OCI-LY1 (cell line): ENCODE data around the gene FAM98A.

Experiments used
- H2AFZ ChIP-seq: fragments of 200-600 bp; sonication (generic), shearing (Covaris generic); 2 replicates; pipeline ENCODE4 v1.6.0; 2014; ENCODE audit warnings: antibody characterized with exemption, mild to moderate bottlenecking, low read length
- H3F3A ChIP-seq: fragments of 200-600 bp; sonication (generic), shearing (Covaris generic); 2 replicates; pipeline ENCODE4 v1.6.0; 2014; ENCODE audit warnings: mild to moderate bottlenecking, antibody characterized with exemption, low read length, moderate library complexity; ENCODE audit not compliant: insufficient read depth
- H3K27ac ChIP-seq: fragments of 200-600 bp; sonication (generic); 2 replicates; pipeline ENCODE4 v1.5.1; 2014; ENCODE audit warnings: low read length, mixed run types, mild to moderate bottlenecking, low read depth; ENCODE audit not compliant: poor library complexity, severe bottlenecking
- H3K27me3 ChIP-seq: fragments of 200-600 bp; sonication (generic); 2 replicates; pipeline ENCODE4 v1.6.0; 2014; ENCODE audit warnings: antibody characterized with exemption, mild to moderate bottlenecking, low read length, moderate library complexity; ENCODE audit not compliant: insufficient read depth
- H3K36me3 ChIP-seq: fragments of 200-600 bp; sonication (generic); 2 replicates; pipeline ENCODE4 v1.6.1; 2014; ENCODE audit warnings: mild to moderate bottlenecking, antibody characterized with exemption, low read length, moderate library complexity, mixed read lengths; ENCODE audit not compliant: insufficient read depth
- H3K4me1 ChIP-seq: fragments of 200-600 bp; sonication (generic); 2 replicates; pipeline ENCODE4 v1.5.1; 2014; ENCODE audit warnings: mild to moderate bottlenecking, low read length, moderate library complexity; ENCODE audit not compliant: insufficient read depth, severe bottlenecking
- H3K4me2 ChIP-seq: fragments of 200-600 bp; sonication (generic), shearing (Covaris generic); 2 replicates; pipeline ENCODE4 v1.6.1; 2014; ENCODE audit warnings: low read length
- H3K4me3 ChIP-seq: fragments of 200-600 bp; sonication (generic); 2 replicates; pipeline ENCODE4 v1.5.1; 2014; ENCODE audit warnings: low read length, low read depth, mild to moderate bottlenecking, mixed read lengths; ENCODE audit not compliant: poor library complexity, severe bottlenecking
- H3K79me2 ChIP-seq: fragments of 200-600 bp; shearing (Covaris generic); 2 replicates; pipeline ENCODE4 v1.6.1; 2016; ENCODE audit warnings: mixed run types, low read length, mixed read lengths; ENCODE audit not compliant: insufficient read depth
- H3K9ac ChIP-seq: fragments of 200-600 bp; sonication (generic), shearing (Covaris generic); 2 replicates; pipeline ENCODE4 v1.6.1; 2014; ENCODE audit warnings: mild to moderate bottlenecking, low read length, mixed read lengths
- H3K9me2 ChIP-seq: fragments of 200-600 bp; sonication (generic), shearing (Covaris generic); 2 replicates; pipeline ENCODE4 v1.6.1; 2014; ENCODE audit warnings: low read depth, mild to moderate bottlenecking, low read length, mixed read lengths
- H3K9me3 ChIP-seq: fragments of 200-600 bp; shearing (Covaris generic); 2 replicates; pipeline ENCODE4 v1.6.1; 2014; ENCODE audit warnings: low read length, mixed read lengths
- H4K20me1 ChIP-seq: fragments of 200-600 bp; sonication (generic), shearing (Covaris generic); 2 replicates; pipeline ENCODE4 v1.6.0; 2016; ENCODE audit warnings: mild to moderate bottlenecking, low read length; ENCODE audit not compliant: insufficient read depth
- EZH2 ChIP-seq: fragments of 200-600 bp; sonication (generic), shearing (Covaris generic); IDR thresholded peaks from 2 replicates; pipeline ENCODE4 v1.8.0; 2017; ENCODE audit warnings: borderline replicate concordance, mixed run types, mild to moderate bottlenecking, antibody characterized with exemption, low read length, moderate library complexity, mixed read lengths
- TF ChIP-seq, protein P1 (sequence below): fragments of 200-600 bp; sonication (generic), shearing (Covaris generic); IDR thresholded peaks from 2 replicates; pipeline ENCODE4 v1.5.1; 2017; ENCODE audit warnings: mild to moderate bottlenecking, antibody characterized with exemption, low read length, moderate library complexity, mixed read lengths

The FAM98A gene

GRCh38 chr2:33599175-33599942 lies at the start of gene FAM98A:
Gene FAM98A, minus strand, starts transcription at chr2:33599299. Its CDS starts 78 bp downstream, at chr2:33599221.
- no peaks in the 10 kb centered on the region for H4K20me1 ChIP-seq
- peak within 1 kb of the TSS; percentile 80 for H3K9ac ChIP-seq
- no peaks in the 10 kb centered on the region for H3K9me3 ChIP-seq
- H3F3A ChIP-seq, result no peaks in the 10 kb centered on the region
- H3K36me3 ChIP-seq, result peaks cover 9% of the 10 kb centered on the region
- H3K27me3 ChIP-seq, result no peaks in the 10 kb centered on the region
- peak within 1 kb of the TSS; percentile 88 for H3K4me2 ChIP-seq
- TF ChIP-seq, protein P1, sequence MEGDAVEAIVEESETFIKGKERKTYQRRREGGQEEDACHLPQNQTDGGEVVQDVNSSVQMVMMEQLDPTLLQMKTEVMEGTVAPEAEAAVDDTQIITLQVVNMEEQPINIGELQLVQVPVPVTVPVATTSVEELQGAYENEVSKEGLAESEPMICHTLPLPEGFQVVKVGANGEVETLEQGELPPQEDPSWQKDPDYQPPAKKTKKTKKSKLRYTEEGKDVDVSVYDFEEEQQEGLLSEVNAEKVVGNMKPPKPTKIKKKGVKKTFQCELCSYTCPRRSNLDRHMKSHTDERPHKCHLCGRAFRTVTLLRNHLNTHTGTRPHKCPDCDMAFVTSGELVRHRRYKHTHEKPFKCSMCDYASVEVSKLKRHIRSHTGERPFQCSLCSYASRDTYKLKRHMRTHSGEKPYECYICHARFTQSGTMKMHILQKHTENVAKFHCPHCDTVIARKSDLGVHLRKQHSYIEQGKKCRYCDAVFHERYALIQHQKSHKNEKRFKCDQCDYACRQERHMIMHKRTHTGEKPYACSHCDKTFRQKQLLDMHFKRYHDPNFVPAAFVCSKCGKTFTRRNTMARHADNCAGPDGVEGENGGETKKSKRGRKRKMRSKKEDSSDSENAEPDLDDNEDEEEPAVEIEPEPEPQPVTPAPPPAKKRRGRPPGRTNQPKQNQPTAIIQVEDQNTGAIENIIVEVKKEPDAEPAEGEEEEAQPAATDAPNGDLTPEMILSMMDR, result no peak
- TF ChIP-seq EZH2, result no peak
- H3K4me3 ChIP-seq, result peak within 1 kb of the TSS; percentile 77
- H3K79me2 ChIP-seq, result peaks cover 33% of the 10 kb centered on the region
- no peaks in the 10 kb centered on the region for H3K9me2 ChIP-seq
- H2AFZ ChIP-seq, result 0 out of 2 replicates have a peak within 1 kb of the TSS, but pooled peaks have one; percentile 24
- peak within 1 kb of the TSS; percentile 58 for H3K27ac ChIP-seq
- H3K4me1 ChIP-seq, result peaks cover 23% of the 10 kb centered on the region

GRCh38 chr2:33645861-33646260 lies 46.8 kb upstream of the FAM98A start:
- TF ChIP-seq EZH2, result no peak
- TF ChIP-seq, protein P1, result no peak
- H3K4me2 ChIP-seq, result no peak overlapping the region

GRCh38 chr2:33644215-33644614 lies 45.1 kb upstream of the FAM98A start:
- Histone ChIP-seq H3K9me3 (no peaks in the 10 kb centered on the region), H3K9ac (no peak overlapping the region), H3K4me3 (no peak overlapping the region), H3K36me3 (no peaks in the 10 kb centered on the region), H3F3A (no peaks in the 10 kb centered on the region), H3K9me2 (no peaks in the 10 kb centered on the region), H3K4me1 (no peaks in the 10 kb centered on the region), H2AFZ (no peak overlapping the region), H3K79me2 (no peaks in the 10 kb centered on the region), H3K27ac (no peak overlapping the region), H4K20me1 (no peaks in the 10 kb centered on the region), H3K27me3 (no peaks in the 10 kb centered on the region), H3K4me2 (no peak overlapping the region)
- TF ChIP-seq, protein P1, result no peak
- no peak for TF ChIP-seq EZH2

More at GRCh38 chr2:33645861-33646260, 46.8 kb upstream of the FAM98A start:
- no peaks in the 10 kb centered on the region for H3K4me1 ChIP-seq
- no peaks in the 10 kb centered on the region for H3F3A ChIP-seq
- no peaks in the 10 kb centered on the region for H4K20me1 ChIP-seq
- no peaks in the 10 kb centered on the region for H3K27me3 ChIP-seq
- H3K27ac ChIP-seq, result no peak overlapping the region
- H3K79me2 ChIP-seq, result no peaks in the 10 kb centered on the region
- no peak overlapping the region for H3K9ac ChIP-seq
- no peaks in the 10 kb centered on the region for H3K36me3 ChIP-seq
- no peak overlapping the region for H3K4me3 ChIP-seq
- H2AFZ ChIP-seq, result no peak overlapping the region
- H3K9me2 ChIP-seq, result no peaks in the 10 kb centered on the region
- no peaks in the 10 kb centered on the region for H3K9me3 ChIP-seq
